HG03097 (cell line): Measurements from ENCODE around the gene IGFL2.
"Not testable (repeated sequence)": the region's sequence is repeated elsewhere in the genome, so short reads cannot be mapped to it uniquely, and the experiment has no call there.

Source experiments
- ATAC-seq: cut with Tn5 transposase; IDR thresholded peaks from one replicate; pipeline ENCODE4 v1.9.1; 2021; ENCODE audit not compliant: unreplicated experiment, low FRiP score

The IGFL2 gene

GRCh38 chr19:46147791-46148288 is at the start of gene IGFL2:
Gene IGFL2 (plus strand): TSS chr19:46148238. CDS start chr19:46148279, 41 bp downstream.
- no peak for ATAC-seq

DNA sequence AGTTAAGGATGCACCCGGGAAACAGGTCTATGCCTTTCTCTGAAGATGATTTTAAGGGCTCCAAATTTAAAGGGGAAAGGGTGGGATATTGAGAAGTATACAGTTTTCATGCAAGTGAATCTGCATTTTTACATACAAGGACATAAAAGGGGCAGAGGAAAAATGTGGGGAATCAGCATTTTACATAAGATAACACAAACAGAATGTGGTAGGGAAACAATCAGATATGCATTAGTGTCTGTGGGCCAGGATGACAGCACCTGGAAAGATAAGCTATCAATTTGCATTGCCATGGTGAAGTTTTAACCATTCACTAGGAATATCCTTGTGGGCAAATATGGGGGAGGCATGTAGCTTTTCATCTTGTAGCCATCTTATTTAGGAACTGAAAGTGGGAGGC is 47.7 kb upstream of the IGFL2 start:
- no peak for ATAC-seq

- no peak for ATAC-seq
Observed at GRCh38 chr19:46101293-46101692, 46.7 kb upstream of the IGFL2 start.

DNA sequence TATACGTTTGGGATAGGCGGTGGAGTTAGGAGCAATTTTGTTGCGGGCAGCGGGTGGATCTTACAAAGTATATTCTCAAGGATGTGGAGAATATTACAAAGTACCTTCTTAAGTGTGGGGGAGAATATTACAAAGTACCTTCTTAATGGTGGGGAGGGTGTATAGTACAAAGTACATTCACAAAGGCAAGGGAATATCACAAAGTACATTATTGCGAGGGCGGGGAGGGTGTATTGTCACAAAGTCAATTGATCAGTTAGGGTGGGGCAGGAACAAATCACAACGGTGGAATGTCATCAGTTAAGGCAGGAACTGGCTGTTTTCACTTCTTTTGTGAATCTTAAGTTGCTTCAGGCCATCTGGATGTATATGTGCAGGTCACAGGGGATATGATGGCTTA is 45.7 kb upstream of the IGFL2 start:
- not testable (repeated sequence) for ATAC-seq

GRCh38 chr19:46107371-46107770 is 40.7 kb upstream of the IGFL2 start:
- ATAC-seq, result no peak

GRCh38 chr19:46109876-46110275 is 38.2 kb upstream of the IGFL2 start:
- ATAC-seq, result no peak

GRCh38 chr19:46111376-46111775 is 36.7 kb upstream of the IGFL2 start:
- ATAC-seq, result no peak

GRCh38 chr19:46112527-46112926 is 35.5 kb upstream of the IGFL2 start:
- no peak for ATAC-seq

DNA sequence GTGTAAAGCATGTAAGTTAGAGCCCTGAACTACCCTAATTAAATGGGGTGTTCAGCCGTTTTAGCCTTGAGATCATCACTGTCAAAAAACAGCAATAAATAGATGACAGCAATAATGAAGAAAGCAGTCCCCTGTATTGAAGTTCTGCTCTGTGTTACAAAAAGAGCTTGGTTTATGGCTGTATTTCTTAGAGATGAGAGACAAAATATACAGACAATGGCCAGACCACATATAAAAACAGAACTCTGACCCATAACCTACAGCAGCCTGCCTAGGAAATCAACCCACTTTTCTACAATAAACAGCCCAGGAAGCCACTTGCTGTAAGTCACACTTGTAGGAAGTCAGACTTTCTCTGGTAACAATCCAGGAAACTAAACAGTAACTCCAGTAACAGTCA is 34.3 kb upstream of the IGFL2 start:
- ATAC-seq, result no peak

DNA sequence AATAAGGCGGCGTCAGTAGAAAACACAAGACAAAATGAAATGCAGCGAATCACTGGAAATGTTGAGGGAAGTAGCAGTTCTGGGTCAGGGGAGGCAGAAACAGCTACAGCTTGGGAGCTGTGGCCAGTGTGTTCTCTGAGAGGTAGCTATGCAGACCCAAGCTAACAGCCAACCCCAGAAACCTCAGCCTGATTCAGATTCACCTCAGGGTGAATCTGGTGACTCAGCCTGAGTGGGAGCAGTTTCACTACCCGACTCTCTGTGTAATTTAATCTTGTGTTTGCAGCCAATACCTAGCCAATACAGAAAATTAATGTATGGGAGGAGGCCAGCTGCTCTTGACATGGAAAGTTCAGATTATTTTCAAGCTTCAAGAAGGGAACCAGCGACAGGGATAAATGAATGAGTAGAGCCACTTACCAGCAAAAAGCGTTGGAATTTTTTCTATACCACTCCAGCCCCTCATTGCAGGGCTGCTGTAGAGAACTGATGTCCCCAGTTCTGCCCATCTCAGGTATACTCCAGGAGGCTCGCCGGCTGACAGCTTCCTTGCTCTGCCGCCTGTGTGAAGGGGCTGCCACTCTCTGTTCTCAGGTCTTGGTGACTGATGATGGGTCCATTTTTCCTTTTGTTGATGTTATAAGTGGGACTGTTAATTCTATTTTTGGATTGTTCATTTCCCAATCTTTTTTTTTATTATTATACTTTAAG is 32.5 kb upstream of the IGFL2 start:
- ATAC-seq, result no peak

- no peak for ATAC-seq
Observed at GRCh38 chr19:46116121-46116520, 31.9 kb upstream of the IGFL2 start.

- ATAC-seq, result no peak
Observed at GRCh38 chr19:46118136-46118535, 29.9 kb upstream of the IGFL2 start.

DNA sequence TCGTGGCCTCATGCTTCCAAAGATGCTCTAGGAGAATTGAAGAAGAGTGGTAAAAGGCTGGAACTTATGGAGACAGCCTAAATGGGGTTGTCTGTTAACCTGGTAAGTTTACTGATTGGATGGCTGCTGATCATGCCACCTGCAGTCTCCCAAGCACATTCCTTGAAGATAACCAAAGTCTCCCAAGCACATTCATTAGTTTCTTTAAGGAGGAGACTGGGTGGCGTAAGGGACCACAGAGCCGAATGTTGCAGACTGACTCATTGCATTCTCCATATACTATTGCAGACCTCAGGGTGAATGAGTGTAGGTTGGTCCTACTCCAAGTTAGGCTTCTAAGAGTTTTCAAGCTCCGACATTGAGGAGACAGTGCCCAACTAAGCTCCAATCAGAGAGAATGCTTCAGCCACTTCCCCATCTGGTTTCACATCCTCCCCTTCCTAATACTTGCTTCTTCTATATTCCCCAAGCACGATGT is 23.4 kb upstream of the IGFL2 start, which contains the start of gene IGFL3:
TSS of gene IGFL3 (minus strand) at position 51 of the 478 bp plus-strand sequence. CDS start at position 12, 39 bp downstream.
- no peak for ATAC-seq

DNA sequence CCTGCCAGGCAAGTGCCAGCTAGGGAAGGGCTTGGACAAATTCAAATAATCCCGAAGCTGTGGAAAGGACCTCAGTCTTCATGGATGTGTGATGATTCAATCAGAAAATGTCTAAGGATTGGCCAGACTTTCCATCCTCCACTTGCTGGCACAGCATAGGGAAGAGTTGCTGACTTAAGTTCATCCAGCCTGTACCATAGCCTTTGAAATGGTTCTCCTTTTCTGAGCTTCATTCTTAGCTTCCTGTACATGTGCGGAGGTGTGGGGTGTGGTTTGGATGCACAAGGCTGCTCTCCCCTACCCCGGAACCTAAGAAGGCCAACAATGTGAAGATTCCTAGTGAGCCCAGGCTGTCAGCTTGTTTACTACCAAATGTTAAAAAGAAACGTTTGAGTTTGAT is 22.6 kb upstream of the IGFL2 start:
- ATAC-seq, result no peak

DNA sequence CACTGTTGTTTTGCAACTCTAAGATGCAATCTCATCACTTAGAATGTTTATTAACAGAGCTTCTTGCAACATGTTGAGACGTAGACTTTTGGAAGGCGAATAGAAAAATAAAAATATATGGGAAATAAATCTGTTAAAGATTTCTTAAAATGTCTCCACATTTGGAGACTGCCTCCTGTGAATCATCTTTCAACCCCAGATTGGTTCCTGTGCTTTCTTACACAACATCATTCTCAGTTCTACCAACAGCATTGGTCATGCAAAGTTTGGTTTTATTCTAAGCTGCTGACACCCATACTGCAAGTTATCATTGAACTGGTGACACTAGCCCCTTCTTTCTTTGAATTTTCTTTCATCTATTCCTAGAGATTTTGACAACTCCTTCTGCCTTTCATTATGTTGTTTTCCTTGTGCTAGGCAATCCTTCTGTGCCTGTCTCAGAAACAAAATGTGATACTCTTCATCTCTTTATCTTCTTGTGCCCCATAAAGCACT is 21.9 kb upstream of the IGFL2 start:
- no peak for ATAC-seq

GRCh38 chr19:46131485-46132143 is 16.4 kb upstream of the IGFL2 start:
- no peak for ATAC-seq

GRCh38 chr19:46132508-46133100 is 15.4 kb upstream of the IGFL2 start:
- no peak for ATAC-seq

GRCh38 chr19:46133101-46133627 is 14.9 kb upstream of the IGFL2 start:
- ATAC-seq, result no peak

- ATAC-seq, result no peak
Observed at GRCh38 chr19:46133777-46134241, 14.2 kb upstream of the IGFL2 start.

DNA sequence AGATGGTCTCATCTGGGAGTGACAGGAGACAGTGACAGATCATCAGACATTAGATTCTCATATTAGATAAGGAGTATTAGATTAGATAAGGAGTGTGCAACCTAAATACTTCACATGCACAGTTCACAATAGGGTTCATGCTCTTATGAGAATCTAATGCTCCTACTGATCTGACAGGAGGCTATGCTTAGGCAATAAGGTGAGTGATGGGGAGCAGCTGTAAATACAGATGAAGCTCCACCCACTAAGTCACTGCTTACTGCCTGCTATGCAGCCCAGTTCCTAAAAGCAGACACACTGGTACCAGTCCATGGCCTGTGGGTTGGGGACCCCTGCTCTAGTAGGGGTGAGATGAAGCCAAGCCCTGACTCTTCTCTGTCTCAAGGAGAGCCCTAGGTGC is 13.5 kb upstream of the IGFL2 start:
- ATAC-seq, result no peak

DNA sequence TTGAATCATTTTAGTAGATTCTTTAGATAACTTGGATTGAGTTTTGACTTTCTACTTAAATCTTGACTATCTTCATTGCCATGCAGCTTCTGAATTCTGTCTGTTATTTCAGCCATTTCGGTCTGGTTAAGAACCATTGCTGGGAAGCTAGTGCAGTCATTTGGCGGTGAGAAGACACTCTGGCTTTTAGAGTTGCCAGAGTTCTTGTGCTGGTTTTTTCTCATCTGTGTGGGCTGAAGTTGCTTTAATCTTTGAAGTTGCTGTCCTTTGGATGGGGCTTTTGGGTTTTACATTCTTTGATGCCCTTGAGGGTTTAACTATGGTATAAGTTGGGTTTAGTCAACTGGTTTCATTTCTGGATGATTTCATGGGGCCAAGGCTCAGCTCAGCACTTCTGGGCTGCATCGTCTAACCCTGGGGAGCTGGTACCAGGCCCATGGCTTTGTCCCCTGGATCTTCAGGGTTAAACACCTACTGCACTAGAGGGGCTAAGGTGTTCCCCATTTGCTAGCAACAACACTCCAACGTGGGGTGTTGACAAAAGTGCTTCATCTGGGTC is 10.0 kb upstream of the IGFL2 start:
- no peak for ATAC-seq
